Neural cell (in vitro differentiated cells): ENCODE measurements around the gene UNC93B1.
"Not testable (repeated sequence)": the region's sequence is repeated elsewhere in the genome, so short reads cannot be mapped to it uniquely, and the experiment has no call there.

Experiments used
- CTCF ChIP-seq: fragments of 450-650 bp; IDR thresholded peaks from 2 replicates; pipeline ENCODE4 v1.5.1; 2014; ENCODE audit warnings: antibody characterized with exemption, mild to moderate bottlenecking, moderate library complexity; ENCODE audit not compliant: poor library complexity, severe bottlenecking
- EZH2 ChIP-seq: fragments of 200-600, 300-800 bp; shearing (Covaris generic), sonication (generic); IDR thresholded peaks from 2 replicates; pipeline ENCODE4 v1.6.1; 2014; ENCODE audit warnings: antibody characterized with exemption, low read length, borderline replicate concordance, mild to moderate bottlenecking; ENCODE audit not compliant: insufficient read depth, poor library complexity, severe bottlenecking
- POLR2AphosphoS5 ChIP-seq: IDR thresholded peaks from 2 replicates; pipeline ENCODE4 v1.6.1; 2012

- not testable (repeated sequence) for TF ChIP-seq CTCF, EZH2, POLR2AphosphoS5
Observed at GRCh38 chr11:67956236-67956635, 47.7 kb downstream of the UNC93B1 start.
